Motor neuron (in vitro differentiated cells): ENCODE data around the gene NUCKS1. TPM values are rescaled to one million over a fixed set of nuclear protein-coding genes. Genes with fewer than 3 reads are reported as not detected.

Source experiments
- ATAC-seq, 8 experiments: fragments of 200-7000 bp; cut with Tn5 transposase; replicated peaks in 6 of 8; 2 replicates each; pipeline ENCODE4 v1.8.0; 2021; ENCODE audit warnings: mild to moderate bottlenecking in 8 of 8, moderate library complexity in 8 of 8
- H3K27ac ChIP-seq, 2 donors: fragments of 250-450 bp; sonication (Bioruptor Pico); 2 replicates each; pipeline ENCODE4 v1.9.0; 2021; ENCODE audit warnings: antibody characterized with exemption in 2 of 2, mild to moderate bottlenecking in 2 of 2, moderate library complexity in 1 of 2
- H3K4me1 ChIP-seq, 2 donors: fragments of 250-450 bp; sonication (Bioruptor Pico); replicated peaks in 1 of 2; 2 replicates each; pipeline ENCODE4 v1.6.1; 2021; ENCODE audit warnings: antibody characterized with exemption in 2 of 2, mild to moderate bottlenecking in 2 of 2, moderate library complexity in 1 of 2
- H3K4me3 ChIP-seq, 5 donors: fragments of 250-450 bp; sonication (Bioruptor Pico); 2 replicates each; pipeline ENCODE4 v1.9.0; 2021; ENCODE audit warnings: antibody characterized with exemption in 5 of 5, mild to moderate bottlenecking in 5 of 5, moderate library complexity in 4 of 5
- WGBS, 10 experiments: fragments of 450-650 bp; shearing (Covaris generic); methylation state at CpG; one replicate each; pipeline ENCODE4 v1.0.0; 2022; 5-methylcytosine and 5-hydroxymethylcytosine counted together
- in situ Hi-C, 9 experiments: fragments of 400-800 bp; cut with MboI; loops; one replicate each; pipeline ENCODE4 v1.15.0; 2021; ENCODE audit warnings: low sequenced_read_pairs in 9 of 9, low pct_unique_long_range_greater_than_20kb in 2 of 9; ENCODE audit not compliant: unreplicated experiment in 9 of 9
- total RNA-seq, 8 experiments: library from RNA; unstranded; fragments of 300-600 nt; gene quantifications; 2 replicates each; pipeline versions ENCODE4 v1.2.3 to v1.2.4, GENCODE V29; 2022

NUCKS1 gene
- total RNA-seq, 8 experiments from 2014 or later, result 88.0 to 300 (median 172) TPM

DNA sequence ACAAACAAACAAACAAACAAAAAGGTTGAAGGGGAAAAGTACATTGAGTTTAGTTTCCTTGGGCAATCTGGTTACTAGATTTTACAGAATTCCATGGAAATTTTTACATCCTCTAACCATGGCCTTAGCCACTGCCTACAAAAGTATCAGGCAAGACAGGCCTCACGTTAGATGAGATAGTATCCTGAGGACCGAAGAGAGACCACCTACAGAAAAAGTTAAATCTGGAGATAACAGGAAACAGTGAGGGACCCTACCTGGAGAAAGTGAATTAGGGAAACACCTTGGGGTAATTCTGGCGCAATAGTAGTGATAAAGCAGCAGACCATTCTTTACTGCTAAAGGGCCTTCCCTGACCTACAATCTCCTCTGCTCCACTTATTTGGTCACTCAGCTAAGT is 16.6 kb upstream of the NUCKS1 start:
- ATAC-seq, result no peak
- in situ Hi-C loops, result no loop called here
- no peak overlapping the region for H3K4me3 ChIP-seq
- WGBS, 10 experiments, result 10 to 100% (median 73%) methylated on average over 1 to 3 of the region's 3 CpGs; no CpG with 5 or more reads in 3 of the 10 experiments
- H3K27ac ChIP-seq, result no peak overlapping the region
- no peaks in the 10 kb centered on the region for H3K4me1 ChIP-seq

- ATAC-seq, result no peak
- Histone ChIP-seq H3K4me3 (no peak overlapping the region), H3K27ac (no peak overlapping the region), H3K4me1 (no peaks in the 10 kb centered on the region)
- 0 to 100% (median 73%) methylated on average over 1 to 5 of the region's 5 CpGs; no CpG with 5 or more reads in 4 of the 10 experiments for WGBS, 10 experiments
- in situ Hi-C loops, result no loop called here
These were observed 16.1 kb upstream of the NUCKS1 start for GRCh38 chr1:205766038-205766437.

DNA sequence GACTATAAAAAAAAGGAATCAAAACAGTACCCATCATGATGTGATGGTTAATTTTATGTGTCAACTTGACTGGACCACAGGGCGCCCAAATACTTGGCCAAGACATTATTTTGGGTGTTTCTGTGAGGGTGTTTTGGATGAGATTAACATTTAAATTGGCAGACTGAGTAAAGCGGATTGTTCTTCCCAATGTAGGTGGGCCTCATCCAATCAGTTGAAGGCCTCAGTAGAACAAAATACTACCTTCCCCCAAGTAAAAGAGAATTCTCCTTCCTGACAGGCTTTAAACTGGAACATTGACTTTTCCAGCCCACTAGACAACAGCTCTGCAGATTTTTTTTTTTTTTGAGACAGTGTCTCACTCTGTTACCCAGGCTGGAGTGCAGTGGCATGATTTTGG is 14.6 kb upstream of the NUCKS1 start:
- H3K4me3 ChIP-seq, result no peak overlapping the region
- no peak for ATAC-seq
- in situ Hi-C loops, result no loop called here
- no peaks in the 10 kb centered on the region for H3K4me1 ChIP-seq
- WGBS, 10 experiments, result 67 to 100% (median 86%) methylated on average over 1 to 2 of the region's 2 CpGs; no CpG with 5 or more reads in 1 of the 10 experiments
- no peak overlapping the region for H3K27ac ChIP-seq

DNA sequence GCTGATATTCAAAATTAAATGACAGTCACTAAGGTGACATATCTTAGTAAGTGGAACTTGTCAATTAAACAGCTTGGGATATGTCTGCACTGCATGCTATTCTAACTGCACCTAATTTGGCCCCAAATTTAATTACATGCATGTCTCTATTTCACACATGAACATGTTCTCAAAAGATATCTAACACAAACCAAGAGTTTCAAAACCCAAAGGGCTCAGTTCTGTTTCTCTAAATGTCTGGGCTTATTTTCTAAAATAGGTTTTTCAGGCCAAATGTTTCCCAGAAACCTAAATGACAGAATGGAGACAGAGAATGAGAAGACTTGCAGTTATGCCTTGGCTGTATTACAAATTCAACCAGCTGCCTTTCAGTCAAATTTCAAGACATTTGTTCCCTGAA is 14.0 kb upstream of the NUCKS1 start:
- H3K4me1 ChIP-seq, result no peaks in the 10 kb centered on the region
- in situ Hi-C loops, result no loop called here
- no peak overlapping the region for H3K27ac ChIP-seq
- no peak for ATAC-seq
- H3K4me3 ChIP-seq, result no peak overlapping the region

GRCh38 chr1:205760606-205761005 is 10.6 kb upstream of the NUCKS1 start:
- no peaks in the 10 kb centered on the region for H3K4me1 ChIP-seq
- H3K27ac ChIP-seq, result no peak overlapping the region
- ATAC-seq, result no peak
- in situ Hi-C loops, result no loop called here
- H3K4me3 ChIP-seq, result no peak overlapping the region
- 33 to 94% (median 79%) methylated on average over 1 to 3 of the region's 3 CpGs; no CpG with 5 or more reads in 2 of the 10 experiments for WGBS, 10 experiments

GRCh38 chr1:205756552-205756951 is 6.6 kb upstream of the NUCKS1 start:
- in situ Hi-C loops, result no loop called here

GRCh38 chr1:205754857-205755256 is 4.9 kb upstream of the NUCKS1 start:
- in situ Hi-C loops, result no loop called here
- WGBS, 10 experiments, result 44 to 92% (median 65%) methylated on average over 2 to 5 of the region's 5 CpGs; no CpG with 5 or more reads in 1 of the 10 experiments

More at GRCh38 chr1:205756552-205756951, 6.6 kb upstream of the NUCKS1 start:
- no peak for ATAC-seq
- 64 to 100% (median 93%) methylated on average over 1 to 3 of the region's 3 CpGs; no CpG with 5 or more reads in 1 of the 10 experiments for WGBS, 10 experiments
- Histone ChIP-seq H3K27ac (no peak overlapping the region), H3K4me1 (no peaks in the 10 kb centered on the region), H3K4me3 (no peak overlapping the region)

DNA sequence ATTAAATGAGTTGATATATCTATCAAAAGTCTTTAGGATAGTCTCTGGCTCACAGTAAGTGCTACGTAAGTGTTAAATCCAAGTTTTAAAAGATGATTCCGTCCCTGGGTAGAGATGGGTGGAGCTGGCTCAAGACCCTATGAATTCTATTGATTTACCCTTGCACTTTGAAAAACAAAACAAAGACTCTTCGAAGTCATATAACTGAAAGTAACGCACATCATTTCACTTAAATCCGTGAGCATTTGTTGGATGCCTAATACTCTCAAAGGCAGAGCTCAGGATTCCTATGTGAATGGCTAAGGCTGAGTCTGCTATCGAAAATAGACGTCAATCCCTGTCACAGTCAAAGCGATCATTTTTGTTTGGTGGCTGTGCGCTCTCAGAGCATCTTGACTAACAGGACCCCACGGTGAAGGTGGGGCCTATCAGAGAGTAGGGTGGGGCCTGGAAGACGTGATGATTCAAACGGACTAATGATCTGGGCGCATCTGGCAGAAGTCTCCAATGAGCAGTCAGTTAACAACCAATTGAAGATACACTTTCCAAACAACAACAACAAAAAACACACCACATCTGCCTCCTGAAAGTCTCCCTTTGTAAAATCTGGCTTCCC is 1.2 kb upstream of the NUCKS1 start:
- no peak overlapping the region for H3K27ac ChIP-seq
- H3K4me3 ChIP-seq, result peak overlapping the region in 1 of 5 donors; percentile 67
- WGBS, 10 experiments, result 40 to 100% (median 88%) methylated on average over 2 to 13 of the region's 13 CpGs
- H3K4me1 ChIP-seq, result peaks cover 5 to 19% of the 10 kb centered on the region in 2 donors
- ATAC-seq, result no peak
- in situ Hi-C loops, result no loop called here

More at GRCh38 chr1:205754857-205755256, 4.9 kb upstream of the NUCKS1 start:
- ATAC-seq, result no peak
- no peak overlapping the region for H3K4me3 ChIP-seq
- H3K27ac ChIP-seq, result no peak overlapping the region
- H3K4me1 ChIP-seq, result no peaks in the 10 kb centered on the region

DNA sequence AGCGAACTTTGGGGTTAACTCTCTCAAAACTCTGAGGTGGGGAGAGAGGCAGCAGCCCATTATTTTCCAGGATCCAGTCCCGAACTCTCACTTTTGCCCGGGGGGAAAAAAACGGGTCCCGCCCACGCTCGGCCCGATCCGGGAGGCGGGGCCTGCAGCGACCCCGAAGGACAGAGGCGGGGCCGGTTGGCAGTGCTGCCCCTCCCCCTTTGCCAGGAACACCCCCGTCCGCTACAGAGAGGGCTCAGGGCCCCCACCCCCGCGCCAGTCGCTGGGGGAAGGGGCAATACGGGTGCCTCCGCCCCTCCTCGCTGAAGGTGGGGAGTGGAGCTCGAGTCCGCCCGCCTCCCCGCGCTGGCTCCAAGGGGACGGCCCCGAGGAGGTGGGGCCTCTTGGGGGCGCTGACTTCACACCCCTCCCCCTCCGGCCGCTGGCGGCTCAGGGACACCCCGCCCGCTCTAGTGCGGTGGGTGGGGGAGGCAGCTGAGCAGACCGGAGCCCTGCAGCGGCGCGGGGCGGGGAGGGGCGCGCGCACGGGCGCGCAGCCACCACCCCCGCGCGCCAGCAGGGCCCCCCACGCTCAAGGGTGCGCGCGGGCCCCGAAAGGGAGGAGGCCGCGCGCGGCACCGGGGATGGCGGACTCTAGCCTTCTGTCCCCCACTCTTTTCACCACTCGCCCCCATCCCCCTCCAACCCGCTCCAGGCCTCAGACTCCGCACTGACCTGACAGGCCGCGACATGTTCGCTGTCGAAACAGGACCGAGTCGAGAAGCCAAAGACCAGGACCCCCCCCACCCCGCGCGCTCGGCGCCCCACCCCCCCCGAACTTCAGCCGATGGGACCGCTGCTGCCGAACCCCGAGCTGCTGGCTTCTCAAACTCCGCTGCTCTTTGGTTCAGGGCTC is 496 bp downstream of the NUCKS1 start:
- peak overlapping the region; percentile 86 to 94 for H3K27ac ChIP-seq
- ATAC-seq, result peak; percentile 74 to 86 (median 80)
- peak overlapping the region; percentile 52 to 94 (median 67) for H3K4me3 ChIP-seq
- 0% methylated on average over 1 to 3 of the region's 81 CpGs; no CpG with 5 or more reads in 7 of the 10 experiments for WGBS, 10 experiments
- H3K4me1 ChIP-seq, result peaks cover 5 to 19% of the 10 kb centered on the region in 2 donors
- in situ Hi-C loops, result no loop called here

DNA sequence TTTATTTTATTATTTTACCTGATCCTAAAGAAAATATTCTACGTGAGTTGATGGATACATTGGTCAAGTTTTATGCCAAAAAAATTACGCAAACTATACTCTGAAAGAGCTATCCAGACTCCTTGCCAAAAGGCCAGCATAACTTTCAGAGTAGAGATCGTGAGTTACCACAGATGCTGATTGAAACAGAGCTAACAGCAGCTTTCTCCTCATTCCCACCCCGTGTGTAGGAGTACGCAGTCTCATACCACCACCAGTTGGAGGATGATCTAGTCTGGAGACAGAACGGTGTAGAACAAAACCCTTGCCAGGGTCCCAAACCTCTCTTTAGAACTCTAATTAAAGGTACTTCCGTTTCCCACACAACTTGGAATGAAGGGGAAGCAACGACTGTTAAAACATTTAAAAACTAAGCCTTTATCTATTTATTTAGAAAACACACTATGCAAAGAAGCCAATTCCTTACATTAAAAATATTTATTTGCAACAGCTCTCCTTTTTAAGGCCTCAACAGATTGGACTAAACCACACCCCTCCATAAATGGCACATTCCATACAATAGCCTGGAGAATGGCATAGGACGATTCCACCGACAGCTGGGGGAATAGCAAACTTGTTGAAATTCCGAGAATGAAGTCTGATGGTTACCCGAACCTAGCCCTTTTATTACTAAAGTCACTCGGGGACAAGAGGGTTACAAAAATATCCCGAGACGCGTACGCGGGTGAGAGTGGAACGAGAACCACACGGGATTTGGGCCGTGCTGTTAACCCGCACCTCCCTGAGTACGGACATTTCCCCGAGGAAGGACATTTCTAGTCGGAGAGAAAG is 1.4 kb downstream of the NUCKS1 start:
- ATAC-seq, result peak; percentile 28 to 48 (median 42)
- WGBS, 10 experiments, result 0 to 36% (median 2%) methylated on average over 3 to 25 of the region's 25 CpGs
- H3K27ac ChIP-seq, result peak overlapping the region; percentile 86 to 94
- peak overlapping the region; percentile 52 to 94 (median 67) for H3K4me3 ChIP-seq
- H3K4me1 ChIP-seq, result peaks cover 5 to 19% of the 10 kb centered on the region in 2 donors
- in situ Hi-C loops, result no loop called here

- no peak overlapping the region for H3K4me3 ChIP-seq
- H3K27ac ChIP-seq, result no peak overlapping the region
- in situ Hi-C loops, result no loop called here
- peaks cover 5 to 19% of the 10 kb centered on the region in 2 donors for H3K4me1 ChIP-seq
- WGBS, 10 experiments, result 40 to 100% (median 69%) methylated on average over 1 to 5 of the region's 5 CpGs; no CpG with 5 or more reads in 2 of the 10 experiments
- ATAC-seq, result no peak
These were observed 3.1 kb downstream of the NUCKS1 start for GRCh38 chr1:205746757-205747412.

DNA sequence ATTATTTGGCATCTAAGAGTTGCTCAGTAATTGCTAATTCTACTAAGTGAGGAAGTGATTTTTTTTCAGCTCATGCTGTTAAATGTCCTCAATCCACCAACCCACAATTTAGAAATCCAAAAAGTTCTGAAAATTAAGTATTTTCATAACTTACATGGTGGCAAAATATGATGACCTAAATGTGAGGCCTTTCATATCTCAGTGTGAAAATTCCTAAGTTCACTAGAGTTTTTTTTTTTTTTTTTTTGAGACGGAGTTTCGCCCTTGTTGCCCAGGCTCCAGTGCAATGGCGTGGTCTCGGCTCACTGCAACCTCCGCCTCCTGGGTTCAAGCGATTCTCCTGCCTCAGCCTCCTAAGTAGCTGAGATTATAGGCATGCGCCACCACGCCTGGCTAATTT is 5.6 kb downstream of the NUCKS1 start:
- Histone ChIP-seq H3K4me3 (no peak overlapping the region), H3K4me1 (peaks cover 5 to 19% of the 10 kb centered on the region in 2 donors), H3K27ac (no peak overlapping the region)
- no peak for ATAC-seq
- in situ Hi-C loops, result no loop called here
- 89 to 100% (median 98%) methylated on average over 1 to 6 of the region's 8 CpGs; no CpG with 5 or more reads in 2 of the 10 experiments for WGBS, 10 experiments
